HG02588 (cell line): ENCODE data around the gene APOF.
"Not testable (repeated sequence)": the region's sequence is repeated elsewhere in the genome, so short reads cannot be mapped to it uniquely, and the experiment has no call there.

Experiments
- ATAC-seq: cut with Tn5 transposase; IDR thresholded peaks from one replicate; pipeline ENCODE4 v1.9.1; 2021; ENCODE audit warnings: mild to moderate bottlenecking, moderate library complexity; ENCODE audit not compliant: unreplicated experiment

The APOF gene

GRCh38 chr12:56362130-56363059 is at the start of gene APOF:
TSS of gene APOF (minus strand) at chr12:56362857. CDS start at chr12:56362745, 112 bp downstream.
- no peak for ATAC-seq

GRCh38 chr12:56411781-56412639 is 49.4 kb upstream of the APOF start:
- ATAC-seq: no peak

GRCh38 chr12:56410768-56411167 is 48.1 kb upstream of the APOF start:
- no peak for ATAC-seq

GRCh38 chr12:56408799-56409417 is 46.3 kb upstream of the APOF start:
- no peak for ATAC-seq

- ATAC-seq: not testable (repeated sequence)
Measured at GRCh38 chr12:56404227-56404626, 41.6 kb upstream of the APOF start.

GRCh38 chr12:56401612-56402011 is 39.0 kb upstream of the APOF start:
- not testable (repeated sequence) for ATAC-seq

- not testable (repeated sequence) for ATAC-seq
Measured at GRCh38 chr12:56401125-56401524, 38.5 kb upstream of the APOF start.

GRCh38 chr12:56399466-56399865 is 36.8 kb upstream of the APOF start:
- not testable (repeated sequence) for ATAC-seq

GRCh38 chr12:56398324-56398723 is 35.7 kb upstream of the APOF start:
- ATAC-seq: no peak

- ATAC-seq: no peak
Measured at GRCh38 chr12:56392331-56392730, 29.7 kb upstream of the APOF start.

- ATAC-seq: no peak
Measured at GRCh38 chr12:56391721-56392120, 29.1 kb upstream of the APOF start.

- ATAC-seq: no peak
Measured at GRCh38 chr12:56389412-56389811, 26.8 kb upstream of the APOF start.

GRCh38 chr12:56387152-56387736 is 24.6 kb upstream of the APOF start:
- ATAC-seq: no peak

- ATAC-seq: no peak
Measured at GRCh38 chr12:56385873-56386272, 23.2 kb upstream of the APOF start.

- no peak for ATAC-seq
Measured at GRCh38 chr12:56382611-56383010, 20.0 kb upstream of the APOF start.

GRCh38 chr12:56377989-56378316 is 15.3 kb upstream of the APOF start:
- ATAC-seq: no peak

GRCh38 chr12:56377310-56377988 is 14.8 kb upstream of the APOF start:
- ATAC-seq: no peak

- ATAC-seq: peak; percentile 73
Measured at GRCh38 chr12:56375598-56376434, 13.2 kb upstream of the APOF start.
